Liver (tissue), 9 donors: ENCODE data around the gene RTN4. TPM values are rescaled to one million over a fixed set of nuclear protein-coding genes. Genes with fewer than 3 reads are reported as not detected.
A peak's percentile ranks its signal among the peaks of the same experiment; 100 is the strongest.

ENCODE experiments used
- DNase-seq: peaks from one replicate; pipeline ENCODE4 v3.0.0-alpha.2; 2017; ENCODE audit warnings: low spot score
- H3K27ac ChIP-seq, 2 donors: one replicate each; pipeline ENCODE4 v1.7.0; 2013; ENCODE audit warnings: inconsistent platforms in 2 of 2, low read length in 2 of 2, control low read depth in 1 of 2, low read depth in 1 of 2, mild to moderate bottlenecking in 1 of 2
- H3K27me3 ChIP-seq, 4 donors: one replicate each; pipeline versions ENCODE4 v1.6.1 to v1.7.0; 2013; ENCODE audit warnings: low read length in 3 of 4, inconsistent platforms in 1 of 4, mild to moderate bottlenecking in 1 of 4, moderate library complexity in 1 of 4; ENCODE audit not compliant: control insufficient read depth in 4 of 4, insufficient read depth in 4 of 4
- H3K36me3 ChIP-seq, 4 donors: one replicate each; pipeline versions ENCODE4 v1.6.1 to v1.7.0; 2013; ENCODE audit warnings: low read length in 3 of 4, mild to moderate bottlenecking in 3 of 4, low read depth in 1 of 4, moderate library complexity in 1 of 4; ENCODE audit not compliant: control insufficient read depth in 4 of 4, insufficient read depth in 3 of 4
- H3K4me1 ChIP-seq, 4 donors: one replicate each; pipeline versions ENCODE4 v1.6.1 to v1.7.0; 2013; ENCODE audit warnings: low read length in 3 of 4, mild to moderate bottlenecking in 3 of 4, moderate library complexity in 1 of 4; ENCODE audit not compliant: control insufficient read depth in 4 of 4, insufficient read depth in 4 of 4
- H3K4me3 ChIP-seq, 3 donors: one replicate each; pipeline versions ENCODE4 v1.6.1 to v1.7.0; 2013; ENCODE audit warnings: low read length in 3 of 3, control low read depth in 1 of 3, low read depth in 1 of 3, mild to moderate bottlenecking in 1 of 3
- H3K9ac ChIP-seq, 2 donors: one replicate each; pipeline ENCODE4 v1.7.0; 2013; ENCODE audit warnings: low read length in 2 of 2, mild to moderate bottlenecking in 2 of 2, moderate library complexity in 2 of 2, control low read depth in 1 of 2, low read depth in 1 of 2
- H3K9me3 ChIP-seq, 4 donors: one replicate each; pipeline versions ENCODE4 v1.6.1 to v1.7.0; 2013; ENCODE audit warnings: low read length in 3 of 4; ENCODE audit not compliant: control insufficient read depth in 4 of 4
- EGR1 ChIP-seq, 2 donors: IDR thresholded peaks; 2 replicates each; pipeline ENCODE4 v1.6.1; 2016 to 2018; ENCODE audit warnings: antibody characterized with exemption in 2 of 2, low read depth in 2 of 2
- FOXA1 ChIP-seq: IDR thresholded peaks from 2 replicates; pipeline ENCODE4 v1.6.1; 2016; ENCODE audit warnings: antibody characterized with exemption
- GABPA ChIP-seq, 2 donors: IDR thresholded peaks in 1 of 2; conservative IDR thresholded peaks in 1 of 2; 2 replicates each; pipeline ENCODE4 v1.6.1; 2016; ENCODE audit warnings: antibody characterized with exemption in 2 of 2, mild to moderate bottlenecking in 1 of 2, moderate library complexity in 1 of 2
- HNF4A ChIP-seq, 2 donors: conservative IDR thresholded peaks; 2 replicates each; pipeline ENCODE4 v1.6.1; 2016; ENCODE audit warnings: antibody characterized with exemption in 2 of 2, mild to moderate bottlenecking in 2 of 2
- HNF4G ChIP-seq: IDR thresholded peaks from 2 replicates; pipeline ENCODE4 v1.6.1; 2016; ENCODE audit warnings: antibody characterized with exemption
- JUND ChIP-seq, 2 donors: IDR thresholded peaks; 2 replicates each; pipeline ENCODE4 v1.6.1; 2016; ENCODE audit warnings: antibody characterized with exemption in 2 of 2
- NR2F2 ChIP-seq: IDR thresholded peaks from 2 replicates; pipeline ENCODE4 v1.6.1; 2016; ENCODE audit warnings: antibody characterized with exemption
- RAD21 ChIP-seq, 2 donors: IDR thresholded peaks; 2 replicates each; pipeline ENCODE4 v1.6.1; 2016; ENCODE audit warnings: antibody characterized with exemption in 2 of 2, mild to moderate bottlenecking in 2 of 2
- RXRA ChIP-seq, 2 donors: IDR thresholded peaks; 2 replicates each; pipeline ENCODE4 v1.6.1; 2017 to 2018; ENCODE audit warnings: antibody characterized with exemption in 2 of 2, mild to moderate bottlenecking in 1 of 2
- SP1 ChIP-seq: IDR thresholded peaks from 2 replicates; pipeline ENCODE4 v1.6.1; 2018; ENCODE audit warnings: antibody characterized with exemption, mild to moderate bottlenecking
- TAF1 ChIP-seq: conservative IDR thresholded peaks from 2 replicates; pipeline ENCODE4 v1.6.1; 2016; ENCODE audit warnings: antibody characterized with exemption, mild to moderate bottlenecking
- YY1 ChIP-seq: IDR thresholded peaks from 2 replicates; pipeline ENCODE4 v1.6.1; 2016; ENCODE audit warnings: antibody characterized with exemption, mild to moderate bottlenecking
- WGBS: extraction: QIAGEN DNeasy Blood & Tissue Kit; methylation state at CpG from one replicate; pipeline ENCODE4 v1.1.7; 2013; 5-methylcytosine and 5-hydroxymethylcytosine counted together
- polyA plus RNA-seq, 2 donors: library from polyadenylated mRNA; stranded (reverse) in 1 of 2; unstranded in 1 of 2; fragments of 200-250 nt in 1 of 2; fragments of >200 nt in 1 of 2; fragmentation: Nextera tagmentation in 1 of 2; extraction: Ambion mirVana in 1 of 2; gene quantifications; one replicate each; pipeline versions ENCODE4 v1.2.1 to v1.2.3, GENCODE V29; 2013 to 2015
- total RNA-seq, 2 donors: library from RNA; depleted of rRNA; stranded (reverse); fragments of >200 nt; gene quantifications; one replicate each; pipeline ENCODE4 v1.2.3, GENCODE V29; 2014
- TF ChIP-seq, protein P1 (sequence below): IDR thresholded peaks from 2 replicates; pipeline ENCODE4 v1.6.1; 2016; ENCODE audit warnings: antibody characterized with exemption
- TF ChIP-seq, protein P2 (sequence below): fragments of 150-350 bp; IDR thresholded peaks from 2 replicates; pipeline ENCODE4 v1.5.1; 2017; ENCODE audit warnings: improper control_type of control experiment, low read depth, low read length; ENCODE audit not compliant: missing input control
- TF ChIP-seq, protein P3 (sequence below): IDR thresholded peaks from 2 replicates; pipeline ENCODE4 v1.6.1; 2016; ENCODE audit warnings: antibody characterized with exemption
- TF ChIP-seq, protein P4 (sequence below): IDR thresholded peaks from 2 replicates; pipeline ENCODE4 v1.6.1; 2016; ENCODE audit warnings: antibody characterized with exemption, mild to moderate bottlenecking
- donor health status: healthy.
- donor health status: healthy.
- donor health status: healthy.
- donor health status: healthy.
- donor health status: healthy.

Gene RTN4
- total and polyA plus RNA-seq, 4 donors: 73.5 to 348 (median 151) TPM

DNA sequence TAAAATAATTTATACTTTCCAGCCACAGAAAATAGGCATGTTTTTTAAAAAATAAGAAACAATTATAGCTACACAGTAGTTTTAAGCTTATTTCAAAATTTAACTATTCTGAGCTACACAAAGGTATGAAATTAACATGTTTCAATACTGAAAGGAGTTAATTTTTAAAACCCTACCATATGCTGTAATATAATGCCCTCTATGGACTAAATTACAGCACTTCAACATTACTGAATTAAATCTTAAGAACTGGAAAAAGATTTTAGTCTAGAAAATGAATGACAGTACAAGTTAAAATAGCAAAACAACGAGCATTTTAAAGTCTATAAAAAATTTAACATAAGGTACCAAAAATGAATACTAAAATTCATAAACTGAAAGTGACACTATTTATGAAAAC lies 36.3 kb downstream of the RTN4 start:
- no peak for DNase-seq

DNA sequence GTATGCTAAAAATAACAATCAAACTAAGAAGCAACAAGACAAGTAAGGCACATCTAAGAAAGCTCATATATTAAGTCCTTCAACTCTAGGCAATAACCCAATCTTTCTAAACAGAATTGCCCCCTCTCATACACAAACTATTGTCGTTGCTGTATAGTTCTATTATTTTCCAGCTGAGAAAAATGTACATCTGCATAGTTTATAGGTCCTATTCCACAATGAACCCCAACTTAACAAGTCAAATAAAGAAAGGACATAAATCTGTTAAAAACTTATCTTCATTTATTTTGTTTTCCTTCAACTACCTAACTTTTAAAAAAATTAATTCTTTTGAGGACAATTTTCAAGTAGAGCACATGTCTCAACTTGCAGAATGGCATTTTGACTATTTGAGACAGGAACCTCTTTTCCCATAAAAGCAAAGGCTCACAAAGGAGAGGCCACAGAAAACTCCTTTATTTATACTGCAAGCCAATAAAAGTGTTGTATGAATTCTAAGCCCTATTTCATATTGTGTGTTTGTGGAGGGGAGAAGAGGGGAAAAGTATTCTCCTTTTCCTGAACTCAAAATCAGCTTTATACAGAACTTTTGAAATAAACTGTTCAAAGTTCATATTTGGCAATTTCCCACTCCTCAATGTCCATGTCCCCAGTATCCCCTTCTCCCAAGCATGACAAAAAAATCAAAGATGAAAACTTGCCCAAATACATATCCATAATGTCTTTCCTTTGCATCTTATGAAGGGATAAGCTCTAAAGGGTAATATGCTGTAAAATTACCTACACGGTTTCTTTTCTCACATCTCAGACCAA lies 37.4 kb downstream of the RTN4 start:
- WGBS: 33% methylated on average over 2 of the region's 2 CpGs
- Histone ChIP-seq H3K9ac (peak overlapping the region; percentile 41 to 90), H3K9me3 (no peaks in the 10 kb centered on the region), H3K4me1 (peaks cover 3 to 31% (median 28%) of the 10 kb centered on the region in 4 donors), H3K27ac (peak overlapping the region; percentile 87 to 90), H3K4me3 (no peak overlapping the region), H3K36me3 (no peaks in the 10 kb centered on the region), H3K27me3 (no peaks in the 10 kb centered on the region)
- TF ChIP-seq, protein P1, sequence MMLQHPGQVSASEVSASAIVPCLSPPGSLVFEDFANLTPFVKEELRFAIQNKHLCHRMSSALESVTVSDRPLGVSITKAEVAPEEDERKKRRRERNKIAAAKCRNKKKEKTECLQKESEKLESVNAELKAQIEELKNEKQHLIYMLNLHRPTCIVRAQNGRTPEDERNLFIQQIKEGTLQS: peak; percentile 21
- peak in 1 of 2 donors; percentile 18 for TF ChIP-seq RAD21 (IDR thresholded peaks at IDR 0.05)
- peak; percentile 66 to 80 for TF ChIP-seq HNF4A (conservative IDR thresholded peaks at IDR 0.05)
- no peak for TF ChIP-seq FOXA1
- no peak for TF ChIP-seq TAF1
- TF ChIP-seq SP1: peak; percentile 47
- peak in 1 of 2 donors; percentile 13 for TF ChIP-seq RXRA (IDR thresholded peaks at IDR 0.05)
- DNase-seq: no peak

More for the DNA sequence above, 36.3 kb downstream of the RTN4 start:
- Histone ChIP-seq H3K27ac (peak overlapping the region; percentile 87 to 90), H3K27me3 (no peaks in the 10 kb centered on the region), H3K4me3 (no peak overlapping the region), H3K9ac (peak overlapping the region; percentile 42 to 90), H3K36me3 (no peaks in the 10 kb centered on the region), H3K4me1 (peaks cover 3 to 29% (median 27%) of the 10 kb centered on the region in 4 donors), H3K9me3 (no peaks in the 10 kb centered on the region)
- no peak for TF ChIP-seq SP1
- no peak for TF ChIP-seq HNF4G
- peak; percentile 79 to 89 for TF ChIP-seq RAD21 (IDR thresholded peaks at IDR 0.05)
- TF ChIP-seq, protein P2, sequence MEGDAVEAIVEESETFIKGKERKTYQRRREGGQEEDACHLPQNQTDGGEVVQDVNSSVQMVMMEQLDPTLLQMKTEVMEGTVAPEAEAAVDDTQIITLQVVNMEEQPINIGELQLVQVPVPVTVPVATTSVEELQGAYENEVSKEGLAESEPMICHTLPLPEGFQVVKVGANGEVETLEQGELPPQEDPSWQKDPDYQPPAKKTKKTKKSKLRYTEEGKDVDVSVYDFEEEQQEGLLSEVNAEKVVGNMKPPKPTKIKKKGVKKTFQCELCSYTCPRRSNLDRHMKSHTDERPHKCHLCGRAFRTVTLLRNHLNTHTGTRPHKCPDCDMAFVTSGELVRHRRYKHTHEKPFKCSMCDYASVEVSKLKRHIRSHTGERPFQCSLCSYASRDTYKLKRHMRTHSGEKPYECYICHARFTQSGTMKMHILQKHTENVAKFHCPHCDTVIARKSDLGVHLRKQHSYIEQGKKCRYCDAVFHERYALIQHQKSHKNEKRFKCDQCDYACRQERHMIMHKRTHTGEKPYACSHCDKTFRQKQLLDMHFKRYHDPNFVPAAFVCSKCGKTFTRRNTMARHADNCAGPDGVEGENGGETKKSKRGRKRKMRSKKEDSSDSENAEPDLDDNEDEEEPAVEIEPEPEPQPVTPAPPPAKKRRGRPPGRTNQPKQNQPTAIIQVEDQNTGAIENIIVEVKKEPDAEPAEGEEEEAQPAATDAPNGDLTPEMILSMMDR: peak; percentile 33
- no peak for TF ChIP-seq JUND (IDR thresholded peaks at IDR 0.05)
- no peak for TF ChIP-seq EGR1 (IDR thresholded peaks at IDR 0.05; ENCODE audit: low read depth in 2 of 2)
- no peak for TF ChIP-seq GABPA (IDR thresholded peaks at IDR 0.05 in 1 of 2, conservative IDR thresholded peaks at IDR 0.05 in 1 of 2)
- TF ChIP-seq YY1: no peak
- TF ChIP-seq, protein P3, sequence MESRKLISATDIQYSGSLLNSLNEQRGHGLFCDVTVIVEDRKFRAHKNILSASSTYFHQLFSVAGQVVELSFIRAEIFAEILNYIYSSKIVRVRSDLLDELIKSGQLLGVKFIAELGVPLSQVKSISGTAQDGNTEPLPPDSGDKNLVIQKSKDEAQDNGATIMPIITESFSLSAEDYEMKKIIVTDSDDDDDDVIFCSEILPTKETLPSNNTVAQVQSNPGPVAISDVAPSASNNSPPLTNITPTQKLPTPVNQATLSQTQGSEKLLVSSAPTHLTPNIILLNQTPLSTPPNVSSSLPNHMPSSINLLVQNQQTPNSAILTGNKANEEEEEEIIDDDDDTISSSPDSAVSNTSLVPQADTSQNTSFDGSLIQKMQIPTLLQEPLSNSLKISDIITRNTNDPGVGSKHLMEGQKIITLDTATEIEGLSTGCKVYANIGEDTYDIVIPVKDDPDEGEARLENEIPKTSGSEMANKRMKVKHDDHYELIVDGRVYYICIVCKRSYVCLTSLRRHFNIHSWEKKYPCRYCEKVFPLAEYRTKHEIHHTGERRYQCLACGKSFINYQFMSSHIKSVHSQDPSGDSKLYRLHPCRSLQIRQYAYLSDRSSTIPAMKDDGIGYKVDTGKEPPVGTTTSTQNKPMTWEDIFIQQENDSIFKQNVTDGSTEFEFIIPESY: no peak
- no peak for TF ChIP-seq NR2F2
- no peak for TF ChIP-seq FOXA1
- TF ChIP-seq HNF4A (conservative IDR thresholded peaks at IDR 0.05): peak in 1 of 2 donors; percentile 39
- TF ChIP-seq, protein P4, sequence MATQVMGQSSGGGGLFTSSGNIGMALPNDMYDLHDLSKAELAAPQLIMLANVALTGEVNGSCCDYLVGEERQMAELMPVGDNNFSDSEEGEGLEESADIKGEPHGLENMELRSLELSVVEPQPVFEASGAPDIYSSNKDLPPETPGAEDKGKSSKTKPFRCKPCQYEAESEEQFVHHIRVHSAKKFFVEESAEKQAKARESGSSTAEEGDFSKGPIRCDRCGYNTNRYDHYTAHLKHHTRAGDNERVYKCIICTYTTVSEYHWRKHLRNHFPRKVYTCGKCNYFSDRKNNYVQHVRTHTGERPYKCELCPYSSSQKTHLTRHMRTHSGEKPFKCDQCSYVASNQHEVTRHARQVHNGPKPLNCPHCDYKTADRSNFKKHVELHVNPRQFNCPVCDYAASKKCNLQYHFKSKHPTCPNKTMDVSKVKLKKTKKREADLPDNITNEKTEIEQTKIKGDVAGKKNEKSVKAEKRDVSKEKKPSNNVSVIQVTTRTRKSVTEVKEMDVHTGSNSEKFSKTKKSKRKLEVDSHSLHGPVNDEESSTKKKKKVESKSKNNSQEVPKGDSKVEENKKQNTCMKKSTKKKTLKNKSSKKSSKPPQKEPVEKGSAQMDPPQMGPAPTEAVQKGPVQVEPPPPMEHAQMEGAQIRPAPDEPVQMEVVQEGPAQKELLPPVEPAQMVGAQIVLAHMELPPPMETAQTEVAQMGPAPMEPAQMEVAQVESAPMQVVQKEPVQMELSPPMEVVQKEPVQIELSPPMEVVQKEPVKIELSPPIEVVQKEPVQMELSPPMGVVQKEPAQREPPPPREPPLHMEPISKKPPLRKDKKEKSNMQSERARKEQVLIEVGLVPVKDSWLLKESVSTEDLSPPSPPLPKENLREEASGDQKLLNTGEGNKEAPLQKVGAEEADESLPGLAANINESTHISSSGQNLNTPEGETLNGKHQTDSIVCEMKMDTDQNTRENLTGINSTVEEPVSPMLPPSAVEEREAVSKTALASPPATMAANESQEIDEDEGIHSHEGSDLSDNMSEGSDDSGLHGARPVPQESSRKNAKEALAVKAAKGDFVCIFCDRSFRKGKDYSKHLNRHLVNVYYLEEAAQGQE: no peak
- WGBS: 18% methylated on average over 1 of the region's 1 CpG
